ENCODE data around the gene RASL12. TPM values are rescaled to one million over a fixed set of nuclear protein-coding genes. Genes with fewer than 3 reads are reported as not detected.

The RASL12 gene
- total and polyA plus RNA-seq, 11 donors: 8.3 to 35.0 (median 13.3) TPM

DNA sequence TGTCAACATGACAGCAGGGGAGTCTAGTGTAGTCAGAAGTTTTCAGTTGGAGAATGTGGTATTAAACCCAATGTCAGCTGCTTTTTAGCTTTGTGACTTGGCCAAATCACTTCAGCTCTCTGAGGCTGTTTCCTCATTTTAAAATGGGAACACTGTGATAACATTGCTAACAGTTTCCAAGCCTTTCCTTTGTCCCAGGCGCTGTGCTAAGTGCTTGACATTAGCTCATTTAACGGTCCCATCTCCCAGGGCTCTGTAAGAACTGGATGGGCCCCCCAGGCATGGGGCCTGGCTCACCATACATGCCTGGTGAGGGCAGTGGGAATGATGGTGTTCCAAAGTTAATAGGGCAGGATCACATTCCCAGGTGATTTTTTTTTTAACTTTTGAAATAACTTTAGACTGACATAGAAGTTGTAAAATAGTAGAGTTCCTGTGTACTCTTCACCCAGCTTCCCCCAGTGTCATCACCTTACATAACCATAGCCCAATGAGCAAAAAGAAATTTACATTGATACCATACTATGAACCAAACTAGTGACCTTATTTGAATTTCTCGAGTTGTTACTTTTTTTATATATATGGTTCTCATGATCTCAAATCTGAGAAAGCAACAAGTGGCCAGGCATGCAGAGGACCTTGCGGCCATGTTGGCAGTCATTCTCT lies 7.7 kb downstream of the RASL12 start:
- intact Hi-C loops (cut with DNase I): loop anchor here in 2 of 10 donors (10.0 kb wide), 2 partner anchors 215 to 235 kb away; partner anchors contain the start of gene RNU5A-1 (in 1 of the 2)
- Histone ChIP-seq H3K36me3 (peaks cover 0 to 29% (median 13%) of the 10 kb centered on the region in 9 donors), H3K27ac (peak overlapping the region in 10 of 12 donors; percentile 0 to 69 (median 36)), H3K4me1 (peaks cover 3 to 63% (median 23%) of the 10 kb centered on the region in 12 donors), H3K27me3 (no peaks in the 10 kb centered on the region), H3K4me3 (no peak overlapping the region), H3K9me3 (peaks cover 0 to 3% (median 0%) of the 10 kb centered on the region in 12 donors)
- DNase-seq (no peak), ATAC-seq (peak in 2 of 4 donors; percentile 31 to 38)
- 67 to 77% (median 73%) methylated on average over 4 of the region's 4 CpGs for WGBS, 4 donors
- TF ChIP-seq CTCF (IDR thresholded peaks at IDR 0.05): no peak
- TF ChIP-seq POLR2A (IDR thresholded peaks at IDR 0.05): no peak

GRCh38 chr15:65059369-65059750 lies 8.4 kb downstream of the RASL12 start:
- Histone ChIP-seq H3K9me3 (peaks cover 0 to 3% (median 0%) of the 10 kb centered on the region in 12 donors), H3K4me1 (peaks cover 3 to 69% (median 29%) of the 10 kb centered on the region in 12 donors), H3K36me3 (peaks cover 0 to 35% (median 13%) of the 10 kb centered on the region in 9 donors), H3K27ac (peak overlapping the region in 9 of 12 donors; percentile 24 to 68 (median 32)), H3K27me3 (no peaks in the 10 kb centered on the region), H3K4me3 (no peak overlapping the region)
- intact Hi-C loops (cut with DNase I): loop anchor here in 2 of 10 donors (10.0 kb wide), 2 partner anchors 215 to 235 kb away; partner anchors contain the start of gene RNU5A-1 (in 1 of the 2)
- DNase-seq: peak in 1 of 5 donors; percentile 22
- WGBS, 4 donors: 69 to 89% (median 86%) methylated on average over 2 to 3 of the region's 3 CpGs
- ATAC-seq: no peak
- TF ChIP-seq POLR2A (IDR thresholded peaks at IDR 0.05): no peak
- TF ChIP-seq CTCF (IDR thresholded peaks at IDR 0.05): no peak

DNA sequence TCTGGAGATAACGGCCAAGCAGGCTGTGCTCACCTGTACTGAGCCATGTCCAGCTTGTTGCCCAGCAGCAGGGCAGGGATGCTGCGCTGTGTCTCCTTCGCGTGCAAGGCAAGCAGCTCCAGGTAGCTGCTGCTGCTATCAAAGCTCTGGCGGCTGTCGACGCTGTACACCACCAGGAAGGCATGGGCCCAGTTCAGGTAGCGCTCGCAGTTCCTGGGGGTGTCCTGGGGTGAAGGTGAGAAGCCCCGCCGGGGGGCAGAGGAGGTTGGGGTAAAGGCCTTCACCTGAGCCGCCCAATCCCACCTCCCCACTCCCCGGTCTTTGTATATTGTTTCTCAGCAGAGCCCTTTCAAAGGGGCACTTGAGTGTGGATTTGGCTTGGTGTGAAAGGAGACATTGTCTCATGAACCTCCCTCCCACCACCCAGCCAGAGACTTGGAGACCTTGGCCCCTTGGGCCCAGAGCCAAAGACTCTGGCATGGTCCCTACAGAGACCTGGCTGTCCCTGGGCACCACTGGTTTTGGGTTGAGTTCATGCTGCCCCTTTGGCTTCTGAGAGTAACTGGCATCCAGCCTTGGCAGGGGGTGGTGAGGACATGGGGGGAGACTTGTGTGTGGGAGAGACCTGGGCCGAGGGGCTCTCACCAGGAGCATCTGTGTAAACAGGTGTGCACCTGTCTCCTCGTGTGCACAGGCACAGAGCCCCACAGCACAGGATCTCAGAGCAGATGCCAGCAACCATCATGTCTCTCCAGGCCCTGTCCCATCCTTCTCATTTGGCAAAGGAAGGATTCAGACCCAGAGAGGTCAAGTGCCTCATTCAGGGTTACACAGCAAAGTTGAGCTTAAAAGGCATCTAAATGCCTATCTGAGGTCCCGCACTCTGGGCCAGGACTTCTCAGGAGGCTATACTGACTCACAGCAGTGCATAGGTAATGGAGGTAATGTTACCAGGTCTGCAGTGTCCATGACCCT lies 9.1 kb downstream of the RASL12 start:
- WGBS, 4 donors: 86 to 95% (median 89%) methylated on average over 11 to 16 of the region's 16 CpGs
- peak in 1 of 5 donors; percentile 40 for DNase-seq
- intact Hi-C loops (cut with DNase I): loop anchor here in 2 of 10 donors (10.0 kb wide), 2 partner anchors 216 to 236 kb away; partner anchors contain the start of gene RNU5A-1 (in 1 of the 2)
- peaks cover 3 to 67% (median 29%) of the 10 kb centered on the region in 12 donors for H3K4me1 ChIP-seq
- no peak for ATAC-seq
- no peak overlapping the region for H3K4me3 ChIP-seq
- H3K9me3 ChIP-seq: peaks cover 0 to 3% (median 0%) of the 10 kb centered on the region in 12 donors
- H3K27ac ChIP-seq: peak overlapping the region in 4 of 12 donors; percentile 26 to 68 (median 36)
- peaks cover 0 to 35% (median 10%) of the 10 kb centered on the region in 9 donors for H3K36me3 ChIP-seq
- TF ChIP-seq CTCF (IDR thresholded peaks at IDR 0.05) (no peak), POLR2A (IDR thresholded peaks at IDR 0.05) (no peak)
- H3K27me3 ChIP-seq: no peaks in the 10 kb centered on the region
